Activated CD4-positive, CD25-positive, alpha-beta regulatory T cell treated with anti-CD3 and anti-CD28 coated beads, Interleukin-2, amount 50 U/mL, for 16 hours (primary cell): Measurements from ENCODE around the gene RHOH.

ENCODE experiments used
- DNase-seq: peaks from one replicate; pipeline ENCODE4 v3.0.0-alpha.2; 2020; ENCODE audit warnings: low read depth, low spot score

RHOH gene

GRCh38 chr4:40187386-40187906, 9.4 kb upstream of the RHOH start:
- no peak for DNase-seq

- DNase-seq: no peak
Observed at GRCh38 chr4:40190019-40190418, 6.8 kb upstream of the RHOH start.

DNA sequence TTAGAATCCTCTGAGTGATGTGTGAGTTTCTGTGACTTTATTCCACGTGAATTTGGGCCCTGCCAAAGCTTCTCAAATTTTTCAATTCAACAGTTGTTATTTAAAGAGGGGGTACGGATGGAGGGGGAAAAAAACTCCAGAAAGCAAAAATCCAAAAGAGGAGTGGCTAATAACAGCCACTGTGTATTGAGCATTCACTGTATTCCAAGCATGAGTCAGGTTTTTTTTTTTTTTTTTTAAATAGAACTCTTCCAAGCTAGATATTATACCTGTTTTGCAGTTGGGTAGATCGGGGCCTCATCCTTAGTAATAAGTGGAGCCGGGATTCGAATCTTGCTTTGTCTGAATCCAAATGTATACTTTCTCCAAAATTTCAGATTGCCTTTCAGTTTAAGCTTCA, 6.4 kb upstream of the RHOH start:
- DNase-seq: no peak

DNA sequence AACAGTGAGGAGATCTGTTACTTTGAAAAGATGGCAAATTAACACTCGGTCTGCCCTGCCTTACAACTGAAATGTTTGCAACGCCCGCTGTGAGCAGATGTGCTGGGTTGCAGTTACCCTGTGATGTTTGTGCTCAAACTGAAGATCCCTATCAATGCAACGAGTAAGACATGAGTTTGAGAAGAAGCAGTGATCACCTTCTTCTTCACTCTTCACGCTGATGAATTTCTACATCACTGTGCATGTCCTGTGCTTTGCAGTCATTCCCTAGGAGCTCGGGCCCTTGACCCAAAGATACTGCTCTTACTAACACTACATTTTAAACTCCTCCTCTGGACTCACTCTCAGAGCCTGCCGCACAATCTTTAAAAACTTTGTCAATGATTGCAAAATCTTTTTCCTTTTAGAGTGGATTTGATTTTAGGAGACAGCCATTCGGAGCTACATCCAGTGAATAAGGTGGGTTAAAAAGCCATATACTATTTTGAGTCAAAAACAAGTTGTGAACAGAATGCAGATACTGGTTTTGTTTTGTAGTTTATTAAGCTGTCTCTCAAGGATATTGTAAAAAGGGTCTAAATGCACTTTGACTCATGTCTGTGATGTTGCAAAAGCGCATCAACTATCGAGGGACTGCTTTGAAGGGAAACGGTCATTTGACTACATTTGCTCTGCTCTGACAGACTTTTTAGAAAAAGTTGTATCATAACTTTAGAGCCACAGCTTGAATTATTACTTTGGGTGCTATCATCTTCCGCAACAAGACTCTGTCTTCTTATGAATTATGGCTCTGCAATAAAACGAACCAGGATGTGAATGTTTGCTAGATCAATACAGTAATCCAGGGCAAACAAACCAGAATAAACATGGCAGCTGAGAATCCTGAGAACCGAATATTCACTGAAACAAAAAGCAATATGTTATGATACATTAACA, 5.7 kb upstream of the RHOH start:
- DNase-seq: no peak

- no peak for DNase-seq
Observed at GRCh38 chr4:40192114-40193015, 4.5 kb upstream of the RHOH start.

- DNase-seq: no peak
Observed at GRCh38 chr4:40193016-40193571, 3.7 kb upstream of the RHOH start.

DNA sequence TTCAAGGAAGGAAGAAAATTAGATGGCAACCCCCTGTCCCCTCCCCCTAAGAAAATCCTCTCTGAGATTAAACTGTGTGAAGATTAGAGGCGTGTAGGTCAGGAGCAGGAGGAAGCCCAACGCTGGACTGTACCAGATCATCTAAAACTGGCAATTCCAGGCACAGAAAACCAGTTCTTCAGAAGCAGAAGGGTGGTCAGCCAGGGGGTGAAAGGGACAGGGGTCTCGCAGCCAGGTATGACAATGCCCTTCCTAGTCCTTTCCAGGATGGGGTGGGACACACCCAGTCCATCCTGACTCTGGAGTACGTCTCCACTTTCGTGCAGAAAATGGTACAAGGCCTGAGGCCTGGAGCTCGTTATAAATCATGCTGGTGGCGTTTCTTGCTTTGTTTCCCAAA, 3.3 kb upstream of the RHOH start:
- DNase-seq: no peak

GRCh38 chr4:40194602-40195161, 2.1 kb upstream of the RHOH start:
- no peak for DNase-seq

- DNase-seq: no peak
Observed at GRCh38 chr4:40195182-40196177, 1.4 kb upstream of the RHOH start.

DNA sequence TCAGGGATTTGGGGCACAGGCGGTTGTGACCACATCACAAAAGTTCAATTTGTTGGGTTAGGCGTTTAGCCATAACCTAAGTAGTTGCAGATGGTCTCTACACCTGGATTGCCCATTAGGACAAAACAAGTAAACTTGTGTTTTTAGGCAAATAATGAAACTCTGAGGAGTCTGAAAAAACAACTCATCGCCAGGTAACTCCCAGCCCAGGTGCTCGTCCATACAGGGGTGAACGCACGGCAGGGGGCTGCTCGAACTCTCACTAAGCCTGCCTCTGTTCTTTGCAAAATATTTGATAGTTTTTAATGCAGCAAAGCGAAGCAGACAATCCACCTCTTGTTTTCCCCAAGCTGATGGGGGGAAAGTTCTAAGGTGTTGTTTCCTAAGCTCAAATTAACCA, 559 bp upstream of the RHOH start:
- no peak for DNase-seq

GRCh38 chr4:40197879-40198689, 1.3 kb downstream of the RHOH start:
- DNase-seq: no peak

GRCh38 chr4:40199179-40199670, 2.4 kb downstream of the RHOH start:
- no peak for DNase-seq

DNA sequence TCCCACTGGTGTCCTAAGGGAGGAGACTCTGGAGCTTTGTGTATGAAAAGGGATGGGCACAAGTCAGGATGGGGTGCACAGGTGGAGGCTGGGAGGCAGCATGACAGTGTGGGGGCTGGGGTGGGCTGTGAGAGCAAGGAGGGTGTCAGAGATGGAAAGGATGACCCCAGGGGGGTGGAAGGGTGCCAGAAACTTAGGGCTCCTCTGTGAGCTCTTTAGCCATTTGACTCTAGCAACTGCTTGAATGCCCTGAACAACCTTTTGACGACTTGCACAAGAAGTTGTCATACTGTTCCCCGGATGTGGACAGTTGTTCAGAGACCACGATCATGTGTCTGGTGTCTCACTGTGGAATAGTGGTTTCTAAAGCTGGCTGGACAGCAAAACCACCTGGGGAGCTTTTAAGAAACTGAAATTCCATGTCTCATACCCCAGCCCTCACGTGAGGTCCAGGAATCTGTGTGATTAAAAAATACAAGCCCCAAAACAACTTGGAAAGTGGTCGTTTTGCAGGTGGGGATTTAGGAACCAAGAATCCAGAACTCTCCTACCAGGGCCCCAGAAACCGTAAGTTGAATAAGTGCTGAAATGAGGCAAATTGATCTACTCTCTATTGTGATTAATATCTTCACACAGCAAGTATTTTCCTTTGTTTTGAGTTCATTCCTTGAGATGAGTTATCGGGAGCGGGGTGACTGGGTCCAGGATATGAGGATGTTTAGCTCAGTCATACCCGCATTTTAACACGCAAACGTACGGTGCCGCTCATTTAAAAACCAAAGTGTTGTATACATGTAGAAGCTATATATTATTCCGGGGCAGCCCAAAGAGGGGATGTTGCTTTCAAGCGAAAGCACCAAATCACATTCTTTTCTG, 3.4 kb downstream of the RHOH start:
- peak; percentile 48 for DNase-seq

GRCh38 chr4:40200875-40201801, 4.3 kb downstream of the RHOH start:
- no peak for DNase-seq

- DNase-seq: no peak
Observed at GRCh38 chr4:40201898-40202297, 5.1 kb downstream of the RHOH start.

DNA sequence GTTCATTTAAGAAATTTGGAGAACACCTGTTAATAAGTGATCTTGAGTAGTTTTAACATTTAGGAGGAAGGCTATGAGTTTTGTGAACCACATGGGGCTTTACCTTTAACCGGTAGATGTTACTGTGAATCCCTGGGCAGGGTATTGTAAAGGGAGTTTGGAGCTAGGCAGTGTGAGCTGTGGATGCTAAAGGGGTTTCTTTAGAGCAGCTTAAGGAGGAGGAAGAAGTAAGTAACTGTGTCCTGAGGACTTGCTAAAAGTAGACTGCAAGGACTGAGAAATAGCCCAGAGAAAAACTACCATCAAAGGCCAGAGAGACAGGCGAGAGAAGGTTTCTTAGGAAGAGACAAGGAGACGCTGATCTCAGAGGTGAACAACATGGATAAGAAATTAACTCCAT, 5.6 kb downstream of the RHOH start:
- DNase-seq: no peak
